GM18907 (cell line): ENCODE measurements around the gene KCTD10.
"Not testable (repeated sequence)": the region's sequence is repeated elsewhere in the genome, so short reads cannot be mapped to it uniquely, and the experiment has no call there.

Source experiments
- ATAC-seq: cut with Tn5 transposase; IDR thresholded peaks from one replicate; pipeline ENCODE4 v1.9.1; 2021; ENCODE audit warnings: mild to moderate bottlenecking, moderate library complexity; ENCODE audit not compliant: unreplicated experiment

KCTD10 gene

DNA sequence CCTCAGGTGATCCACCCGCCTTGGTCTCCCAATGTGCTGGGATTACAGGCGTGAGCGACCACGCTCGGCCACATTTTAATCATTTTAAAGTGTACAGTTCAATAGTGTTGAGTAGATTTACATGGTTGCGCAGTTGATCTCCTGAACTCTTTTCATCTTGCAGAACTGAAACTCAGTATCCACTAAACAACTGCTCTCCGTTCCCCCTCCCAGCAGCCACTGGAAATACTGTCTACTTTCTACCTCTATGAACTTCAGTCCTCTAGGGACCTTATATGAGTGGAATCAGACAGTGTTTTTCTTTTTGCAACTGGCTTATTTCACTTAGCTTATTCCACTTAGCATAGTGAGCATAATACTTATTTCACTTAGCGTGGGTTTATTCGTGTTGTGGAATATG lies 53.7 kb downstream of the KCTD10 start:
- ATAC-seq, result no peak

DNA sequence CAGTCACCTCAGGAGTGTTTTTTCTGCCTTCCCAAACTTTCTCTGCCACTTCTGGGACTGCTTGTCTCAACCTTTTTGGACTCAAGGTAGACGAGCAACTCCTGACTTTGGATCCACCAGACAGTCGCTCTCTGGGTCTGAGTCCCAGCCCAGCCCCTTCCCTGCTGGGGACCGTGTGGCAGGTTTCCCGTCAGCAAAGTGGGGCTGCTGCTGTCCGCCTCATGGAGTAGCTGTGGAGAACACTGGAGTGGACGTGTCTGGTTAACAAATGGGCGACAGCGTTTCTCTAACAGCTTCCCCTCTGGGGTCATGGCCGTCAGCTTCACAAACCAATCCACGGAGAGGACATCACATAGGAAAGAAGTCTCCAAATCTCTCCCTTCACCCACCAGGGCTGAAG lies 54.8 kb downstream of the KCTD10 start:
- no peak for ATAC-seq

DNA sequence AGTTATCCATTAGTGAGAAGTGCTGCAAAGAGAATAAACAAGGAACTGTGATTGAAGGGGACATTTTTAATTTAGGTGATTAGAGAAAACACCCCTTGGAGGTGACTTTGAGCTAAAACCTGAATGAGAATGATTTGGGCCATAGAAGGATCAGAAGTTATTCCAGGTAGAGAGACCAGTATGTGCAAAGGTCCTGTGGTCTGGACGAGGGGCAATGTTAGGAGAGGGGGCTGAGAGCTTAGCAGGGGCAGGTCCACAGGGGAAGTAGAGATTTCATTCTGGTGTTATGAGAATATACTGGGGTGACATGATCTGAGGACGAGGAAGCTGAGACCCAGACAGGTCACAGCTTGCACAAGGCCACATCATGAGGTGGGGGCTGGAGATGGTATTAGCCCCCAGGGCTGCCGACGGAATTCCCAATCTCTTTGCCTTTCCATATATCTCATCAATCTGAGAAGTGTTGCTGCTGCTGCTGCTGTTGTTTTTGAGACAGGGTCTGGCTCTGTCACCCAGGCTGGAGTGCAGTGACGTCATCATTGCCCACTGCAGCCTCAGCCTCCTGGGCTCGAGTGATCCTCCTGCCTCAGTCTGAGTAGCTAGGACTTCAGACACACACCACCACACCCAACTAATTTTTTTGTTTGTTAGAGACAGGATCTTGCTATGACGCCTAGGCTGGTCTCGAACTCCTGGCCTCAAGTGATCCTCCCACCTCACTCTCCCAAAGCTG lies 55.6 kb downstream of the KCTD10 start:
- ATAC-seq, result no peak

DNA sequence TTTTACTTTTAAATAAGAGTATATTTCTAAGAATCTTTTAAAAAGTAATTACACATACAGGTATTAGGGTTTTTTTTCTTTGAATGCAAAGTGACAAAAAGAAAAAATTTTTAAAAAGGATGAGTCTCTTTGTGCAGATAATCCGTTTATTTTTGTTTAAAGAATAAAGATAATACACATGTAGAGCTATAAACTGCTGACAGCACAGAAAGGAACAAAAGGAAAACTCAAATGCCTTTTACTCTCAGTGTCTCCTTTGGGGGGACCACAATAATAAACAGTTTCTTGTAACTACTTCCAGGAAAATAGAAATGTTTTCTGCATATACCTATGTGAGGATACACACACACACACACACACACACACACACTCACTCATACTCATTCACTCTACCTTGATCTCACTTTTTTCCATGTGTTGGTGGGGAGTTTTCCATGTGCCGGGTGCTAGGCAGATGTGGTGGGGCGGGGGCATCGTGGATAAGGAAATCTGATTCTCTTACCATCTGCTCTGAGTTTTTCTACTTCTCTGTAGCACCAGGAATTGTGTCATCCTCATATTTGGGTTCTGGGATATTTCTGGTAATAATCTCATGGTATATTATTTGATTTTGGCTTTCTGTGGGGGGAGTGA lies 58.1 kb downstream of the KCTD10 start:
- no peak for ATAC-seq

GRCh38 chr12:109406147-109406546 lies 71.0 kb downstream of the KCTD10 start:
- ATAC-seq, result not testable (repeated sequence)

DNA sequence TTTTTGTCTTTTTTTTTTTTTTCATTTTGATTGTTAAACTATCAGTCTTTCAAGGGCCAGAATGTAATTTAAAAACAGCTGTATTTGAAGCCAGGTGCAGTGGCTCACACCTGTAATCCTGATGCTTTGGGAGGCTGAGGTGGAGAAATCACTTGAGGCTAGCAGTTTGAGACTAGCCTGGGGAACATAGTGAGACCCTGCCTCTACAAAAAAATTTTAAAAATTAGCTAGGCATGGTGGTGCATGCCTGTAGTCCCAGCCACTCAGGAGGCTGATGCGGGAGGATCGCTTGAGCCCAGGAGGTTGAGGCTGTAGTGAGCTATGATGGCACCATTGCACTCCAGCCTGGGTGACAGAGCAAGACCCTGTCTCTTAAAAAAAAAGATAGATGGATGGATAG lies 72.3 kb downstream of the KCTD10 start:
- not testable (repeated sequence) for ATAC-seq
